Measurements from ENCODE around the gene PRDM7. TPM values are rescaled to one million over a fixed set of nuclear protein-coding genes. Genes with fewer than 3 reads are reported as not detected.
"Not testable (repeated sequence)": the region's sequence is repeated elsewhere in the genome, so short reads cannot be mapped to it uniquely, and the experiment has no call there.

Gene PRDM7
- total RNA-seq (not detected), polyA plus RNA-seq (ENCODE audit: insufficient read length in 2 of 2) (under 1 TPM in 1 of 2 donors, not detected in 1; 0.54 TPM)
- long read RNA-seq, donor 1: 0 reads
- long read RNA-seq, donor 2: 0 reads
- long read RNA-seq, donor 3: 0 reads
- long read RNA-seq, donor 4: 0 reads

- no peaks in the 10 kb centered on the region for H3K9me3 ChIP-seq (ENCODE audit: control insufficient read depth, insufficient read depth, low read length)
- H3K4me1 ChIP-seq (ENCODE audit: control insufficient read depth, insufficient read depth, low read length): peaks cover 26% of the 10 kb centered on the region
- no peaks in the 10 kb centered on the region for H3K27me3 ChIP-seq (ENCODE audit: control insufficient read depth, insufficient read depth, low read length)
- DNase-seq (ENCODE audit: low read depth in 4 of 6, low spot score in 6 of 6): peak; percentile 56 to 94 (median 74)
- H3K36me3 ChIP-seq (ENCODE audit: control insufficient read depth, insufficient read depth, low read length): no peaks in the 10 kb centered on the region
- peak within 1 kb of the TSS; percentile 43 for H3K4me3 ChIP-seq (ENCODE audit: low read depth, low read length)
- no peak within 1 kb of the TSS for H3K27ac ChIP-seq (ENCODE audit: low read depth, low read length)
- under 1% methylated on average over 32 of the region's 32 CpGs for WGBS (ENCODE audit: insufficient coverage)
Observed at GRCh38 chr16:90077240-90077756, at the start of gene PRDM7. Gene PRDM7, minus strand, starts transcription at chr16:90077331. Its CDS starts 1,421 bp downstream, at chr16:90075910.

DNA sequence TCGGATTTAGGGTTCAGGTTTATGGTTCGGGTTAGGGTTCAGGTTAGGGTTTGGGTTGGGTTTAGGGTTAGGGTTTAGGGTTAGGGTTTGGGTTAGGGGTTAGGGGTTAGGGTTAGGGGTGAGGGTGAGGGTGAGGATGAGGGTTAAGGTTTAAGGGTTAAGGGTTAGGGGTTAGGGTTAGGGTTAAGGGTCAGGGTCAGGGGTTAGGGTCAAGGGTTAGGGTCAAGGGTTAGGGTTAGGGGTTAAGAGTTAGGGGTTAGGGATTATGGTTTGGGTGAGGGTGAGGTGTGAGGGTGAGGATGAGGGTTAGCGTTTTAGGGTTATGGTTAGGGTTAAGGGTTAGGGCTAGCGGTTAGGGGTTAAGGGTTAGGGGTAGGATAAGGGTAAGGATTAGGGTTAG is 44.7 kb upstream of the PRDM7 start:
- not testable (repeated sequence) for H3K36me3 ChIP-seq (ENCODE audit: control insufficient read depth, insufficient read depth, low read length); H3K4me1 ChIP-seq (ENCODE audit: control insufficient read depth, insufficient read depth, low read length); H3K4me3 ChIP-seq (ENCODE audit: low read depth, low read length); H3K27ac ChIP-seq (ENCODE audit: low read depth, low read length); DNase-seq (ENCODE audit: low read depth in 4 of 6, low spot score in 6 of 6); H3K9me3 ChIP-seq (ENCODE audit: control insufficient read depth, insufficient read depth, low read length); H3K27me3 ChIP-seq (ENCODE audit: control insufficient read depth, insufficient read depth, low read length)
- WGBS (ENCODE audit: insufficient coverage): no CpG with 5 or more reads among the region's 4 CpGs

DNA sequence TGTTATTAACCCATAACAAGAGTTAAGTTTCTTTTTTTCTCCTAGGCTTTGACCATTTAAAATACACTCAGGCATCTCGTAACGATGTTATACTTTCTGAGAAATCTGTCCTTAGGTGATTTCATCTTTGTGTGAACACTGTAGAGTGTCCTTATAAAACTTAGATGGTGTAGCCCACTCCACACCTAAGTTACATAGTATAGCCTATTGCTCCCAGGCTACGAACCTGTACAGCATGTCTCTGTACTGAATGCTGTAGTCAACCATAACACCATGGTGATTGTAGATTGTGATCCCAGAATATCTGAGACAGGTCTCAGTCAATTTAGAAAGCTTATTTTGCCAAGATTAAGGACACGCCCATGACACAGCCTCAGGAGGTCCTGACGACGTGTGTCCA is 30.5 kb upstream of the PRDM7 start:
- H3K27ac ChIP-seq (ENCODE audit: low read depth, low read length); H3K36me3 ChIP-seq (ENCODE audit: control insufficient read depth, insufficient read depth, low read length); DNase-seq (ENCODE audit: low read depth in 4 of 6, low spot score in 6 of 6); H3K27me3 ChIP-seq (ENCODE audit: control insufficient read depth, insufficient read depth, low read length); H3K9me3 ChIP-seq (ENCODE audit: control insufficient read depth, insufficient read depth, low read length); H3K4me3 ChIP-seq (ENCODE audit: low read depth, low read length); H3K4me1 ChIP-seq (ENCODE audit: control insufficient read depth, insufficient read depth, low read length): not testable (repeated sequence)
- WGBS (ENCODE audit: insufficient coverage): no CpG with 5 or more reads among the region's 6 CpGs

GRCh38 chr16:90107060-90107459 is 29.9 kb upstream of the PRDM7 start:
- H3K36me3 ChIP-seq (ENCODE audit: control insufficient read depth, insufficient read depth, low read length); DNase-seq (ENCODE audit: low read depth in 4 of 6, low spot score in 6 of 6); H3K27ac ChIP-seq (ENCODE audit: low read depth, low read length); H3K27me3 ChIP-seq (ENCODE audit: control insufficient read depth, insufficient read depth, low read length); H3K4me3 ChIP-seq (ENCODE audit: low read depth, low read length); H3K4me1 ChIP-seq (ENCODE audit: control insufficient read depth, insufficient read depth, low read length); H3K9me3 ChIP-seq (ENCODE audit: control insufficient read depth, insufficient read depth, low read length): not testable (repeated sequence)
- WGBS (ENCODE audit: insufficient coverage): no CpG with 5 or more reads among the region's 13 CpGs

GRCh38 chr16:90106271-90106670 is 29.1 kb upstream of the PRDM7 start:
- not testable (repeated sequence) for DNase-seq (ENCODE audit: low read depth in 4 of 6, low spot score in 6 of 6); H3K27me3 ChIP-seq (ENCODE audit: control insufficient read depth, insufficient read depth, low read length); H3K4me3 ChIP-seq (ENCODE audit: low read depth, low read length); H3K36me3 ChIP-seq (ENCODE audit: control insufficient read depth, insufficient read depth, low read length); H3K9me3 ChIP-seq (ENCODE audit: control insufficient read depth, insufficient read depth, low read length); H3K4me1 ChIP-seq (ENCODE audit: control insufficient read depth, insufficient read depth, low read length); H3K27ac ChIP-seq (ENCODE audit: low read depth, low read length)
- WGBS (ENCODE audit: insufficient coverage): 25% methylated on average over 22 of the region's 32 CpGs

- H3K4me1 ChIP-seq (ENCODE audit: control insufficient read depth, insufficient read depth, low read length); H3K27me3 ChIP-seq (ENCODE audit: control insufficient read depth, insufficient read depth, low read length); DNase-seq (ENCODE audit: low read depth in 4 of 6, low spot score in 6 of 6); H3K9me3 ChIP-seq (ENCODE audit: control insufficient read depth, insufficient read depth, low read length); H3K27ac ChIP-seq (ENCODE audit: low read depth, low read length); H3K4me3 ChIP-seq (ENCODE audit: low read depth, low read length); H3K36me3 ChIP-seq (ENCODE audit: control insufficient read depth, insufficient read depth, low read length): not testable (repeated sequence)
- 90% methylated on average over 4 of the region's 13 CpGs for WGBS (ENCODE audit: insufficient coverage)
Observed at GRCh38 chr16:90104725-90105124, 27.6 kb upstream of the PRDM7 start.

GRCh38 chr16:90102086-90102884 is 25.2 kb upstream of the PRDM7 start:
- H3K4me1 ChIP-seq (ENCODE audit: control insufficient read depth, insufficient read depth, low read length); H3K9me3 ChIP-seq (ENCODE audit: control insufficient read depth, insufficient read depth, low read length); H3K27me3 ChIP-seq (ENCODE audit: control insufficient read depth, insufficient read depth, low read length); H3K27ac ChIP-seq (ENCODE audit: low read depth, low read length); H3K36me3 ChIP-seq (ENCODE audit: control insufficient read depth, insufficient read depth, low read length); DNase-seq (ENCODE audit: low read depth in 4 of 6, low spot score in 6 of 6); H3K4me3 ChIP-seq (ENCODE audit: low read depth, low read length): not testable (repeated sequence)
- no CpG with 5 or more reads among the region's 12 CpGs for WGBS (ENCODE audit: insufficient coverage)

- not testable (repeated sequence) for DNase-seq (ENCODE audit: low read depth in 4 of 6, low spot score in 6 of 6); H3K27me3 ChIP-seq (ENCODE audit: control insufficient read depth, insufficient read depth, low read length); H3K27ac ChIP-seq (ENCODE audit: low read depth, low read length); H3K4me1 ChIP-seq (ENCODE audit: control insufficient read depth, insufficient read depth, low read length); H3K4me3 ChIP-seq (ENCODE audit: low read depth, low read length); H3K9me3 ChIP-seq (ENCODE audit: control insufficient read depth, insufficient read depth, low read length); H3K36me3 ChIP-seq (ENCODE audit: control insufficient read depth, insufficient read depth, low read length)
- 94% methylated on average over 4 of the region's 11 CpGs for WGBS (ENCODE audit: insufficient coverage)
Observed at GRCh38 chr16:90101332-90101731, 24.2 kb upstream of the PRDM7 start.

GRCh38 chr16:90100790-90101189 is 23.7 kb upstream of the PRDM7 start:
- not testable (repeated sequence) for H3K9me3 ChIP-seq (ENCODE audit: control insufficient read depth, insufficient read depth, low read length); H3K27ac ChIP-seq (ENCODE audit: low read depth, low read length); H3K36me3 ChIP-seq (ENCODE audit: control insufficient read depth, insufficient read depth, low read length); H3K4me3 ChIP-seq (ENCODE audit: low read depth, low read length); H3K27me3 ChIP-seq (ENCODE audit: control insufficient read depth, insufficient read depth, low read length); H3K4me1 ChIP-seq (ENCODE audit: control insufficient read depth, insufficient read depth, low read length); DNase-seq (ENCODE audit: low read depth in 4 of 6, low spot score in 6 of 6)
- WGBS (ENCODE audit: insufficient coverage): no CpG with 5 or more reads among the region's 4 CpGs

GRCh38 chr16:90100229-90100628 is 23.1 kb upstream of the PRDM7 start:
- not testable (repeated sequence) for H3K27ac ChIP-seq (ENCODE audit: low read depth, low read length); H3K36me3 ChIP-seq (ENCODE audit: control insufficient read depth, insufficient read depth, low read length); H3K9me3 ChIP-seq (ENCODE audit: control insufficient read depth, insufficient read depth, low read length); DNase-seq (ENCODE audit: low read depth in 4 of 6, low spot score in 6 of 6); H3K27me3 ChIP-seq (ENCODE audit: control insufficient read depth, insufficient read depth, low read length); H3K4me1 ChIP-seq (ENCODE audit: control insufficient read depth, insufficient read depth, low read length); H3K4me3 ChIP-seq (ENCODE audit: low read depth, low read length)
- WGBS (ENCODE audit: insufficient coverage): 83% methylated on average over 1 of the region's 5 CpGs

Measured in spinal cord (tissue), 10 donors.